A673 (cell line): Measurements from ENCODE around the gene SKIC3. TPM values are rescaled to one million over a fixed set of nuclear protein-coding genes. Genes with fewer than 3 reads are reported as not detected.

ENCODE experiments used
- BruUV-seq: library from RNA; stranded (reverse); fragments of 400-500 nt; replicated peaks from 2 replicates; lab custom pipeline; 2021; lab: Mats Ljungman, UMichigan
- CTCF ChIA-PET: fragments of 300-600 bp; sonication (Branson Sonifier 250); formaldehyde crosslinking; loops from one replicate; lab custom pipeline; 2022; ENCODE audit warnings: antibody characterized with exemption; lab: Charles Lee
- POLR2A ChIA-PET: fragments of 300-600 bp; sonication (Branson Sonifier 250); formaldehyde crosslinking; loops from one replicate; lab custom pipeline; 2022; ENCODE audit warnings: antibody characterized with exemption; ENCODE audit not compliant: low non-redundant PET; lab: Charles Lee
- DNase-seq: peaks from one replicate; pipeline ENCODE4 v3.0.0-alpha.2; 2015; ENCODE audit warnings: low spot score
- H3K27ac ChIP-seq: fragments of 200-600 bp; sonication (generic); 2 replicates; pipeline ENCODE4 v1.5.1; 2016; ENCODE audit warnings: mixed run types, low read depth, mild to moderate bottlenecking, mixed read lengths, antibody characterized with exemption, low read length; ENCODE audit not compliant: poor library complexity, severe bottlenecking
- H3K27me3 ChIP-seq: fragments of 200-600 bp; sonication (generic); replicated peaks from 2 replicates; pipeline ENCODE4 v1.6.1; 2017; ENCODE audit warnings: mixed run types, low read depth, mild to moderate bottlenecking, mixed read lengths, antibody characterized with exemption, low read length; ENCODE audit not compliant: insufficient read depth, poor library complexity
- H3K36me3 ChIP-seq: fragments of 200-600 bp; sonication (generic); 2 replicates; pipeline ENCODE4 v1.6.1; 2016; ENCODE audit warnings: mixed run types, mild to moderate bottlenecking, mixed read lengths, antibody characterized with exemption, low read length; ENCODE audit not compliant: insufficient read depth, poor library complexity, severe bottlenecking
- H3K4me1 ChIP-seq: fragments of 200-600 bp; sonication (generic); 2 replicates; pipeline ENCODE4 v1.6.1; 2017; ENCODE audit warnings: mixed run types, mild to moderate bottlenecking, mixed read lengths, antibody characterized with exemption, low read length; ENCODE audit not compliant: insufficient read depth, poor library complexity, severe bottlenecking
- H3K4me3 ChIP-seq: fragments of 200-600 bp; sonication (generic); 2 replicates; pipeline ENCODE4 v1.5.1; 2016; ENCODE audit warnings: low read depth, mixed run types, mild to moderate bottlenecking, mixed read lengths, low read length; ENCODE audit not compliant: poor library complexity, severe bottlenecking
- H3K9me3 ChIP-seq: fragments of 200-600 bp; sonication (generic); 2 replicates; pipeline ENCODE4 v1.6.1; 2016; ENCODE audit warnings: mixed run types, low read depth, mild to moderate bottlenecking, mixed read lengths, antibody characterized with exemption, low read length; ENCODE audit not compliant: poor library complexity, severe bottlenecking
- EZH2 ChIP-seq: fragments of 200-600 bp; sonication (generic); IDR thresholded peaks from 2 replicates; pipeline ENCODE4 v1.6.1; 2017; ENCODE audit warnings: borderline replicate concordance, low read depth, mild to moderate bottlenecking, mixed read lengths, antibody characterized with exemption, low read length; ENCODE audit not compliant: poor library complexity, severe bottlenecking
- intact Hi-C: fragments of 100-400 bp; cut with micrococcal nuclease; formaldehyde crosslinking; loops from one replicate; pipeline ENCODE4 v1.10.0; 2022; ENCODE audit not compliant: unreplicated experiment
- total RNA-seq: library from RNA; stranded (reverse); gene quantifications from 2 replicates; pipeline ENCODE4 v1.2.3, GENCODE V29; 2021
- TF ChIP-seq, protein P1 (sequence below): fragments of 300-800, 200-600 bp; sonication (generic); conservative IDR thresholded peaks from 2 replicates; pipeline ENCODE4 v1.5.1; 2017; ENCODE audit warnings: low read depth, mild to moderate bottlenecking, antibody characterized with exemption, low read length, moderate library complexity, mixed read lengths

SKIC3 gene
- total RNA-seq, 1 experiment from 2014 or later = 91.0 TPM

DNA sequence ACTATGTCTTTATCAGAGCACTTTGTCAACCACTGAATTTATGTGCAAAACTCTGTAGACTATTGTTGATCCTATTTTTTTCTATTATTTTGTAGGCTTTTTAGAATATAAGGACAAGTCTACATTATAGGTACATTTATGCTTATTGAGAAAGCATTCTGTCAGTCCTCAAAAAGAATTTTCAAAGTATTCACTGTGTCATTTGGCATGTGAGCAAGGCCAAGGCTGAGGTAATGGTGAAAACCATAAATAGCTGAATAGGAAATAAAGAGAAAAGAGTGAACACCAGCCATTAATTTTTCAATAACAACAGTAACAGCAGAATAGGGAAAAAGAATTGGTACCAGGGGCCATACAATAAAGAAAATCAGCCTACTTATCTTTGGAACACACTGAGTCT is 21.0 kb downstream of the SKIC3 start:
- intact Hi-C loops = no loop called here
- Histone ChIP-seq H3K4me1 (no peaks in the 10 kb centered on the region), H3K36me3 (peaks cover 37% of the 10 kb centered on the region), H3K4me3 (no peak overlapping the region), H3K9me3 (no peaks in the 10 kb centered on the region), H3K27me3 (no peaks in the 10 kb centered on the region), H3K27ac (no peak overlapping the region)
- no TSS peak for BruUV-seq
- TF ChIP-seq, protein P1, sequence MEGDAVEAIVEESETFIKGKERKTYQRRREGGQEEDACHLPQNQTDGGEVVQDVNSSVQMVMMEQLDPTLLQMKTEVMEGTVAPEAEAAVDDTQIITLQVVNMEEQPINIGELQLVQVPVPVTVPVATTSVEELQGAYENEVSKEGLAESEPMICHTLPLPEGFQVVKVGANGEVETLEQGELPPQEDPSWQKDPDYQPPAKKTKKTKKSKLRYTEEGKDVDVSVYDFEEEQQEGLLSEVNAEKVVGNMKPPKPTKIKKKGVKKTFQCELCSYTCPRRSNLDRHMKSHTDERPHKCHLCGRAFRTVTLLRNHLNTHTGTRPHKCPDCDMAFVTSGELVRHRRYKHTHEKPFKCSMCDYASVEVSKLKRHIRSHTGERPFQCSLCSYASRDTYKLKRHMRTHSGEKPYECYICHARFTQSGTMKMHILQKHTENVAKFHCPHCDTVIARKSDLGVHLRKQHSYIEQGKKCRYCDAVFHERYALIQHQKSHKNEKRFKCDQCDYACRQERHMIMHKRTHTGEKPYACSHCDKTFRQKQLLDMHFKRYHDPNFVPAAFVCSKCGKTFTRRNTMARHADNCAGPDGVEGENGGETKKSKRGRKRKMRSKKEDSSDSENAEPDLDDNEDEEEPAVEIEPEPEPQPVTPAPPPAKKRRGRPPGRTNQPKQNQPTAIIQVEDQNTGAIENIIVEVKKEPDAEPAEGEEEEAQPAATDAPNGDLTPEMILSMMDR = no peak
- no peak for TF ChIP-seq EZH2
- POLR2A ChIA-PET = no interaction called here
- DNase-seq = no peak
- CTCF ChIA-PET = no interaction called here

DNA sequence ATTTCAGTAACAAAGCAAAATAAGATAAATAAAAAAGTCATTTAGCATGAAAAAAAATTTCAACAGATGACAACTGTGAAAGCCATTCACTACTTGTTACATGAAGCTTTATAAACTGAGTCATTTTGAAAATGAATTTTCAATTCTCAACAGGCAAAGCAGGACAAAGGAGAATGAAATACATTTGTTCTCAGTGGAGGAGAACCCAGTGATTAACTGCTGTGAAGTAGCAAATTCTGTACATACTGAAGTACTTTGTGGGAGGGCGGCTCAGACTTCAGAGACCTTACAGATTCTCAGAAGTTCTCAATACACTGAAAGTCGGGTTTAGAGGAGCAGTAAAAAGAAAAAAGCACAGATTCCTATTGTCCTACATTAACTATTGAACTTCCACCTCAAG is 21.7 kb downstream of the SKIC3 start:
- no peaks in the 10 kb centered on the region for H3K9me3 ChIP-seq
- no peaks in the 10 kb centered on the region for H3K27me3 ChIP-seq
- no peak overlapping the region for H3K27ac ChIP-seq
- peaks cover 43% of the 10 kb centered on the region for H3K36me3 ChIP-seq
- DNase-seq = no peak
- no peak for TF ChIP-seq EZH2
- TF ChIP-seq, protein P1 = no peak
- ChIA-PET POLR2A (no interaction called here), CTCF (no interaction called here)
- intact Hi-C loops = no loop called here
- no peak overlapping the region for H3K4me3 ChIP-seq
- H3K4me1 ChIP-seq = no peaks in the 10 kb centered on the region
- BruUV-seq = no TSS peak

DNA sequence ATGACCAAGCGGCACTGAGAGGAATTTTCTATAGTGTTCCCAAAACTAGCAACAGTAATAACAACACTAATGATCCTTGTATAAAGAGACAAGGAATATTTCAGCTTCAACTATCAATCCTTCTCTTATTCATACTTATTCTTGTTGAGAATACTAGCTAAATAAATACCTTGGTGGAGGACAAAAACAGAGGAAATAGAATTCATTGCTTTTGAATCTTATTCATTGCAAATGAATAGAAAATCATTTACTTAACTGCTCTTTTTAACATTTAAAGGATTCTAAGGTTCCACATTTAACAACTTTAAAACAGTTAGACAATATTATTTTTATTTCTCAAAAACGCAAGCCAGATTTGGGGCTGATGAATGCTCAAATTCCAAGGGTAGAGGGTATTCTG is 22.4 kb downstream of the SKIC3 start:
- Histone ChIP-seq H3K27ac (no peak overlapping the region), H3K4me3 (no peak overlapping the region), H3K4me1 (no peaks in the 10 kb centered on the region), H3K9me3 (no peaks in the 10 kb centered on the region), H3K36me3 (peaks cover 45% of the 10 kb centered on the region), H3K27me3 (no peaks in the 10 kb centered on the region)
- CTCF ChIA-PET = no interaction called here
- TF ChIP-seq EZH2 = no peak
- TF ChIP-seq, protein P1 = no peak
- BruUV-seq = no TSS peak
- intact Hi-C loops = no loop called here
- no peak for DNase-seq
- POLR2A ChIA-PET = no interaction called here
